ENCODE measurements around the gene ERVH48-1.
"Not testable (repeated sequence)": the region's sequence is repeated elsewhere in the genome, so short reads cannot be mapped to it uniquely, and the experiment has no call there.

Gene ERVH48-1

GRCh38 chr21:42925114-42925926 lies at the start of gene ERVH48-1:
Gene ERVH48-1 (minus strand): TSS chr21:42925630. CDS start chr21:42919006, 6,624 bp downstream.
- no peak within 1 kb of the TSS for H3K4me3 ChIP-seq (ENCODE audit: low read length)
- no peak for TF ChIP-seq ZNF274 (IDR thresholded peaks at IDR 0.05; ENCODE audit: low read depth, low read length)

- H3K4me3 ChIP-seq (ENCODE audit: low read length): peak within 1 kb of the TSS; percentile 81
- no peak for TF ChIP-seq ZNF274 (IDR thresholded peaks at IDR 0.05; ENCODE audit: low read depth, low read length)
Measured at GRCh38 chr21:42973991-42974831, 48.8 kb upstream of the ERVH48-1 start, which contains the start of gene PKNOX1. Gene PKNOX1 (plus strand): TSS chr21:42974562. CDS start chr21:43004382, 29,820 bp downstream.

GRCh38 chr21:42973309-42973990 lies 48.0 kb upstream of the ERVH48-1 start:
- H3K4me3 ChIP-seq (ENCODE audit: low read length): peak overlapping the region; percentile 69; the same call in 1 of the 2 replicates
- TF ChIP-seq ZNF274 (IDR thresholded peaks at IDR 0.05; ENCODE audit: low read depth, low read length): no peak

GRCh38 chr21:42971897-42972275 lies 46.5 kb upstream of the ERVH48-1 start:
- no peak overlapping the region for H3K4me3 ChIP-seq (ENCODE audit: low read length)
- TF ChIP-seq ZNF274 (IDR thresholded peaks at IDR 0.05; ENCODE audit: low read depth, low read length): no peak

GRCh38 chr21:42970946-42971653 lies 45.7 kb upstream of the ERVH48-1 start:
- no peak for TF ChIP-seq ZNF274 (IDR thresholded peaks at IDR 0.05; ENCODE audit: low read depth, low read length)
- no peak overlapping the region for H3K4me3 ChIP-seq (ENCODE audit: low read length)

- H3K4me3 ChIP-seq (ENCODE audit: low read length): no peak overlapping the region
- TF ChIP-seq ZNF274 (IDR thresholded peaks at IDR 0.05; ENCODE audit: low read depth, low read length): no peak
Measured at GRCh38 chr21:42969193-42969600, 43.8 kb upstream of the ERVH48-1 start.

GRCh38 chr21:42967616-42968015 lies 42.2 kb upstream of the ERVH48-1 start:
- not testable (repeated sequence) for H3K4me3 ChIP-seq (ENCODE audit: low read length)

GRCh38 chr21:42965211-42965560 lies 39.8 kb upstream of the ERVH48-1 start:
- no peak overlapping the region for H3K4me3 ChIP-seq (ENCODE audit: low read length)
- no peak for TF ChIP-seq ZNF274 (IDR thresholded peaks at IDR 0.05; ENCODE audit: low read depth, low read length)

- no peak overlapping the region for H3K4me3 ChIP-seq (ENCODE audit: low read length)
- no peak for TF ChIP-seq ZNF274 (IDR thresholded peaks at IDR 0.05; ENCODE audit: low read depth, low read length)
Measured at GRCh38 chr21:42964546-42965210, 39.2 kb upstream of the ERVH48-1 start.

GRCh38 chr21:42964086-42964485 lies 38.7 kb upstream of the ERVH48-1 start:
- TF ChIP-seq ZNF274 (IDR thresholded peaks at IDR 0.05; ENCODE audit: low read depth, low read length): no peak
- no peak overlapping the region for H3K4me3 ChIP-seq (ENCODE audit: low read length)

GRCh38 chr21:42962380-42963007 lies 37.1 kb upstream of the ERVH48-1 start:
- H3K4me3 ChIP-seq (ENCODE audit: low read length): no peak overlapping the region
- TF ChIP-seq ZNF274 (IDR thresholded peaks at IDR 0.05; ENCODE audit: low read depth, low read length): no peak

GRCh38 chr21:42959728-42960127 lies 34.3 kb upstream of the ERVH48-1 start:
- no peak for TF ChIP-seq ZNF274 (IDR thresholded peaks at IDR 0.05; ENCODE audit: low read depth, low read length)

GRCh38 chr21:42958122-42958521 lies 32.7 kb upstream of the ERVH48-1 start:
- H3K4me3 ChIP-seq (ENCODE audit: low read length): not testable (repeated sequence)

More at GRCh38 chr21:42959728-42960127, 34.3 kb upstream of the ERVH48-1 start:
- H3K4me3 ChIP-seq (ENCODE audit: low read length): no peak overlapping the region

All from GM08714 (cell line).